ENCODE data around the gene TOMM7. TPM values are rescaled to one million over a fixed set of nuclear protein-coding genes. Genes with fewer than 3 reads are reported as not detected.

TOMM7 gene
- total RNA-seq (ENCODE audit: unreplicated experiment), result 191 TPM
- long read RNA-seq, transcript TOMM7-201 (3 exons, 778 nt), result major isoform, 101 of 106 reads
- long read RNA-seq, partial matches to known transcripts, result 0 of 106 reads
- long read RNA-seq, other reads (novel, unspliced or antisense), result 3 of 106 reads

DNA sequence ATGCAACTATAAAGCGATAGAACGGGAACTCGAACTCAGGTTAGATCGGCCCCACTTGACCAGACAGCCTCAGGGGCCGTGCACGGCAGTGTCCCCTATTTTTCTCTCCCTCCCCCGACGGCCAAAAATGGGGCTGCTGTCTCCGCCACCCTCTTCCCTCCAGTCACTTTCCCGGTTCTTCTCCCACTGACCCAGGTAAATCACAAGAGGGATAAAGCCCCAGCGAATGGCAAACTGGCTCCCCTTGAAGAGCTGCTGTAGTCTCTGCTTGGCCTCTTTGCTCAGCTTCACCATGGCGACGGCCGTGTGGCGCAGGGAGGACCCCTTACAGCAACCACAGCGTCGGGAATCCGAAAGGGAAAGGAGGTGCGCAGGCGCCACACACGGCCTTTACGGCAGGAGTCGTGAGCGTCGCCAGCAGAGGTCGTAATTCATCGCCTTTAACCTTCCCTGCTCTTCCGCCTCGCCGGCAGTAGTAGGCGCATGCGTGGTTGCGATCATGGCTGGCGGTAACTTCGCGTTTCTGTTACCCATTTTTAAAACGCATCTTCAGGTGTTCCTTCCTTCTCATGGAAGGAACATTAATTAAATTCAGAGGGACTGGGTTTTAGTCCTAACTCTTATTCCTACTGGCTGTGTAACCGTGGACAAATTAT is at the start of gene TOMM7:
Gene TOMM7 (minus strand): TSS at position 364 of the 656 bp plus-strand sequence. CDS start 70 bp downstream, at position 294.
- DNase-seq (ENCODE audit: low spot score), result peak; percentile 83
- Mint-ChIP-seq H3K4me3 (ENCODE audit: unreplicated experiment) (peak within 1 kb of the TSS; percentile 99), H3K27ac (ENCODE audit: unreplicated experiment) (peak within 1 kb of the TSS; percentile 98), H3K27me3 (ENCODE audit: unreplicated experiment) (peaks cover 1% of the 10 kb centered on the region), H3K9me3 (ENCODE audit: unreplicated experiment) (no peaks in the 10 kb centered on the region), H3K36me3 (ENCODE audit: low read depth, unreplicated experiment) (no peaks in the 10 kb centered on the region), H3K4me1 (ENCODE audit: unreplicated experiment) (peaks cover 18% of the 10 kb centered on the region)
- TF ChIP-seq, protein P1, sequence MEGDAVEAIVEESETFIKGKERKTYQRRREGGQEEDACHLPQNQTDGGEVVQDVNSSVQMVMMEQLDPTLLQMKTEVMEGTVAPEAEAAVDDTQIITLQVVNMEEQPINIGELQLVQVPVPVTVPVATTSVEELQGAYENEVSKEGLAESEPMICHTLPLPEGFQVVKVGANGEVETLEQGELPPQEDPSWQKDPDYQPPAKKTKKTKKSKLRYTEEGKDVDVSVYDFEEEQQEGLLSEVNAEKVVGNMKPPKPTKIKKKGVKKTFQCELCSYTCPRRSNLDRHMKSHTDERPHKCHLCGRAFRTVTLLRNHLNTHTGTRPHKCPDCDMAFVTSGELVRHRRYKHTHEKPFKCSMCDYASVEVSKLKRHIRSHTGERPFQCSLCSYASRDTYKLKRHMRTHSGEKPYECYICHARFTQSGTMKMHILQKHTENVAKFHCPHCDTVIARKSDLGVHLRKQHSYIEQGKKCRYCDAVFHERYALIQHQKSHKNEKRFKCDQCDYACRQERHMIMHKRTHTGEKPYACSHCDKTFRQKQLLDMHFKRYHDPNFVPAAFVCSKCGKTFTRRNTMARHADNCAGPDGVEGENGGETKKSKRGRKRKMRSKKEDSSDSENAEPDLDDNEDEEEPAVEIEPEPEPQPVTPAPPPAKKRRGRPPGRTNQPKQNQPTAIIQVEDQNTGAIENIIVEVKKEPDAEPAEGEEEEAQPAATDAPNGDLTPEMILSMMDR (IDR thresholded peaks at IDR 0.05; ENCODE audit: unreplicated experiment), result no peak

GRCh38 chr7:22872096-22872807 is 49.6 kb upstream of the TOMM7 start:
- H3K9me3 Mint-ChIP-seq (ENCODE audit: unreplicated experiment), result no peaks in the 10 kb centered on the region
- no peak overlapping the region for H3K4me3 Mint-ChIP-seq (ENCODE audit: unreplicated experiment)
- peaks cover 3% of the 10 kb centered on the region for H3K36me3 Mint-ChIP-seq (ENCODE audit: low read depth, unreplicated experiment)
- H3K27me3 Mint-ChIP-seq (ENCODE audit: unreplicated experiment), result peaks cover 5% of the 10 kb centered on the region
- H3K4me1 Mint-ChIP-seq (ENCODE audit: unreplicated experiment), result peaks cover 6% of the 10 kb centered on the region
- TF ChIP-seq, protein P1 (IDR thresholded peaks at IDR 0.05; ENCODE audit: unreplicated experiment), result no peak
- H3K27ac Mint-ChIP-seq (ENCODE audit: unreplicated experiment), result no peak overlapping the region
- no peak for DNase-seq (ENCODE audit: low spot score)

DNA sequence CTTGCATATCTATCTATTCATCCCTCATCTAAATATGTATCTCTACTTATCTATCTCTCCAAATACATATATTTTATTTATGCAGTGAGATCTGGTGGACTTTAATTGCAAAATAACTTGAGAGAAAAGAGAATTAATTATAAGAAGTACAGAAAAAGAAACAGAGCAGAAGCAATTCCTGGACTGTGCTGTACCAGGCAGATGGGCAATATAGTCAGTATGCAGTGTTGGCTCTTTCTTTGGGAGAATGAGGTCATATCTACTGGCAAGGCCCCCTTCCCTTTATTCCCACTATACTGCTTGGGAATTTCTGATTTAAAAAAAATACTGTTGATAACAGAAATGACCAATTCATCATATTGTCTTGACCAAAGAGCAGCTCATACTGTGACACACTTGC is 49.0 kb upstream of the TOMM7 start:
- no peak for DNase-seq (ENCODE audit: low spot score)
- Mint-ChIP-seq H3K9me3 (ENCODE audit: unreplicated experiment) (no peaks in the 10 kb centered on the region), H3K4me3 (ENCODE audit: unreplicated experiment) (no peak overlapping the region), H3K27me3 (ENCODE audit: unreplicated experiment) (peaks cover 5% of the 10 kb centered on the region), H3K36me3 (ENCODE audit: low read depth, unreplicated experiment) (peaks cover 3% of the 10 kb centered on the region), H3K27ac (ENCODE audit: unreplicated experiment) (no peak overlapping the region), H3K4me1 (ENCODE audit: unreplicated experiment) (peaks cover 6% of the 10 kb centered on the region)
- TF ChIP-seq, protein P1 (IDR thresholded peaks at IDR 0.05; ENCODE audit: unreplicated experiment), result no peak

- Mint-ChIP-seq H3K4me3 (ENCODE audit: unreplicated experiment) (no peak overlapping the region), H3K36me3 (ENCODE audit: low read depth, unreplicated experiment) (peaks cover 3% of the 10 kb centered on the region), H3K27ac (ENCODE audit: unreplicated experiment) (no peak overlapping the region), H3K9me3 (ENCODE audit: unreplicated experiment) (no peaks in the 10 kb centered on the region), H3K27me3 (ENCODE audit: unreplicated experiment) (peaks cover 7% of the 10 kb centered on the region), H3K4me1 (ENCODE audit: unreplicated experiment) (peaks cover 11% of the 10 kb centered on the region)
- DNase-seq (ENCODE audit: low spot score), result no peak
- TF ChIP-seq, protein P1 (IDR thresholded peaks at IDR 0.05; ENCODE audit: unreplicated experiment), result no peak
These were observed 45.9 kb upstream of the TOMM7 start for GRCh38 chr7:22868509-22868908.

DNA sequence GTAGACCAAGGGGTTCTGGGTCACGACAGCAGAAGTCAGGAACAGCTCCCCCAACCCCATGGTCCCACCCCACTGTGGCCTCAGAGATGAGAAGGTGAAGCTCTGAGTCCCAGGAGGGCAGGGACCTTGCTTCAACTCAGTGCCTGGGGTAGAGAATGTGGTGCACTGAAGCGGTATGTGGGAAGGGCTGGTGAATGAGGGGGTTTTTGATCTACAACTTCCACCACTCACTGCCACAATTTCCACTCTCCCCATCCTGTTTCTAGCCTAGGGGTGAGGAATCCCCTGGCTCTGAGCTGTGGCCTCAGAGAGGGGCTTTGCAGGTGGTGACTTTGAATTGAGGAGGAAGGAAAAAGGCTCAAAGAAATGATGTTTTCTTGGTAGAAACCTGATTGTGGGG is 44.9 kb upstream of the TOMM7 start:
- Mint-ChIP-seq H3K36me3 (ENCODE audit: low read depth, unreplicated experiment) (peaks cover 6% of the 10 kb centered on the region), H3K9me3 (ENCODE audit: unreplicated experiment) (no peaks in the 10 kb centered on the region), H3K27me3 (ENCODE audit: unreplicated experiment) (peaks cover 7% of the 10 kb centered on the region), H3K4me1 (ENCODE audit: unreplicated experiment) (peaks cover 11% of the 10 kb centered on the region), H3K4me3 (ENCODE audit: unreplicated experiment) (no peak overlapping the region), H3K27ac (ENCODE audit: unreplicated experiment) (no peak overlapping the region)
- DNase-seq (ENCODE audit: low spot score), result no peak
- TF ChIP-seq, protein P1 (IDR thresholded peaks at IDR 0.05; ENCODE audit: unreplicated experiment), result no peak
